Fibroblast of peridontal ligament (primary cell): ENCODE results near the gene SPECC1L.

Experiments
- DNase-seq: peaks from one replicate; pipeline ENCODE4 v3.0.0-alpha.2; 2010; ENCODE audit errors: extremely low read depth

The SPECC1L gene

GRCh38 chr22:24442352-24442744 lies 171.7 kb downstream of the SPECC1L start:
- no peak for DNase-seq

GRCh38 chr22:24443668-24444067 lies 173.0 kb downstream of the SPECC1L start:
- no peak for DNase-seq

DNA sequence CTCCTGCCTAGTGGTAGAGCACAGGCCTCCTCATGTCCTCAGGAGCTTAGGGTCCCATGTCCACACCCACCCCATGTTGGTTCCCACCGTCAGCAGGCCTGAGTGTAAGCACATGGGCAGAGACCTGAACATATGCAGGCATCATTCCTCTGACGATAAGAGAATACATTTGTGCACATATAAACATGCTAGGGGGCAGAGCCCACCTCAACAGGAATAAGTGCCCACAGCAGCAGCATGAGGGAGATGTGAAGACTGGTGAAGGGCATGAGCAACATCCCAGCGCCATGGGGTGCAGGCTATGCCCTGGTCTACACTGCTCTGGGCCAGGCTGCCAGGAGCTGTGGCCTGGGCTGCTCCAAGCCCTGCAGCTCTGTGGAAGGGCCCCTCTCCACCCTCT lies 173.6 kb downstream of the SPECC1L start:
- DNase-seq = no peak

GRCh38 chr22:24444729-24445466 lies 174.3 kb downstream of the SPECC1L start:
- DNase-seq = no peak

DNA sequence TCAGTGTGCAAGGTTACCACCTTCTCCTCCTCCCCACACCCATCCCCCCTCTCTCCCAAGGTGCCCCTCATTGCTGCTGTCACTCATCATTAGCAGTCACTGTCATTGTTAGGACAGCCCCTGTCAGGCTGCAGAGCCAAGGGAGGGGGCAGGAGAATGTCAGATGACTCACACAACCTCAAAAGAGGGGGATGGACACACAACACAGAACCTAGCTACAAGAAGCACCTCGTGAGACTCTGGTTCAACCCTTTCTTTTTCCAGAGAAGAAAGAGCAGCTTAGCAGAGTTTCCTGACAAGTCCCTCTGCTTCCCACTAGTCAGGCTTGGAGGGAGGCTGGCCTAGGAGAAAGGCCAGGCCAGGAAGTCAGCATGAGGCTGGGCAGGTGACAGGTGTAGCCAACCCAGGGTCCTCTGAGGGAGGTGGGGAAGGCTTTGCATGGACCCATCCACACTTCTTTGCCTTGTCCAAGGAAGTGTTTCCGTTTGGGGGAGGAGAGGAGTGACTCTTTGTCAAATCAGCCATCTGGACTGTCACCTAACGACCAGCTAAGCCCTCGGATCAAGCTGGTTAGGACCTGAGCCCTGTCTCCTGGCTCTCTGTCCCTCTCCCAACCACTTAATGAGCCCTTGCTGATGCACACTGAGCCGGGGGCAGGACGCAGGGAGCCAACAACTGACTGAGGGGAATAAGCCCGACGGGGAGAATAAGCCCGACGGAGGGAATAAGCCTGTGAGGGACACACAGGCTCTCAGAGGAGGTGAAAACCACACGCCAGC lies 175.0 kb downstream of the SPECC1L start:
- no peak for DNase-seq

GRCh38 chr22:24446260-24446611 lies 175.6 kb downstream of the SPECC1L start:
- DNase-seq = no peak

- no peak for DNase-seq
Observed at GRCh38 chr22:24450610-24451009, 180.0 kb downstream of the SPECC1L start.

GRCh38 chr22:24451162-24451561 lies 180.5 kb downstream of the SPECC1L start:
- no peak for DNase-seq

DNA sequence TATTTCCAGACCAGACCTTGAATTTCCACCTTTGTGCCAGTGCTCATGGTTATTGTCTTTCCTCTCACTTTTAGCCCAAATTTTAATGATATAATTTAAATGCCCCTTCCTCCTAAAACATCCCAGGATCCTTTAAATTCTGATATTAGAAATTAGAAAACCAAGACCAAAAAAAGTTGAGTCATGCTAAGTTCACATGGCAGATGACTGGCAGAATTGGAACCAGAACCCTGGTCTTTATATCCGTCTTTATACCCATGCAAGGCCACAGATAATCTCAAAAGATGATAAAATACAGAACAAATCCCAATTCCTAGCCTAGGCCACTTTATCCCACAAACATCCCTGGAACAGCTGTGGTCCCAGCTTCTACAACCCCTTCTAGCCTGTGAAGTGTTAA lies 183.2 kb downstream of the SPECC1L start:
- DNase-seq = no peak

DNA sequence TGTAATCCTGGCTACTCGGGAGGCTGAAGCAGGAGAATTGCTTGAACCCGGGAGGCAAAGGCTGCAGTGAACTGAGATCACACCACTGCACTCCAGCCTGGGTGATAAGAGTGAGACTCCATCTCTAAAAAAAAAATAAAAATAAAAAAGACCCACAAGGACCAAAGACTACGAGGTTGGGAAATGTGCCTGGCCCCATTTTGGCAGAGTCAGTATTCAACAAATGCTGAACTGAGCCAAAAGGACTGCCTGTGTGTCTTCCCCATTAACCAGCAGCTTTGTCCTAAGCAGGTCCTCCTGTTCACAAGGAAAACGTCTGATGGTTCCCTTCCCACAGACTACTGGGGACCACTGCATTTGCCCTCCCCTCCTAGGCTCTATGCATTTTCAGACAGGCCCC lies 184.4 kb downstream of the SPECC1L start:
- DNase-seq = no peak

GRCh38 chr22:24455751-24456426 lies 185.3 kb downstream of the SPECC1L start:
- DNase-seq = no peak

GRCh38 chr22:24457894-24458420 lies 187.3 kb downstream of the SPECC1L start:
- no peak for DNase-seq

- DNase-seq = no peak
Observed at GRCh38 chr22:24459911-24460310, 189.3 kb downstream of the SPECC1L start.

DNA sequence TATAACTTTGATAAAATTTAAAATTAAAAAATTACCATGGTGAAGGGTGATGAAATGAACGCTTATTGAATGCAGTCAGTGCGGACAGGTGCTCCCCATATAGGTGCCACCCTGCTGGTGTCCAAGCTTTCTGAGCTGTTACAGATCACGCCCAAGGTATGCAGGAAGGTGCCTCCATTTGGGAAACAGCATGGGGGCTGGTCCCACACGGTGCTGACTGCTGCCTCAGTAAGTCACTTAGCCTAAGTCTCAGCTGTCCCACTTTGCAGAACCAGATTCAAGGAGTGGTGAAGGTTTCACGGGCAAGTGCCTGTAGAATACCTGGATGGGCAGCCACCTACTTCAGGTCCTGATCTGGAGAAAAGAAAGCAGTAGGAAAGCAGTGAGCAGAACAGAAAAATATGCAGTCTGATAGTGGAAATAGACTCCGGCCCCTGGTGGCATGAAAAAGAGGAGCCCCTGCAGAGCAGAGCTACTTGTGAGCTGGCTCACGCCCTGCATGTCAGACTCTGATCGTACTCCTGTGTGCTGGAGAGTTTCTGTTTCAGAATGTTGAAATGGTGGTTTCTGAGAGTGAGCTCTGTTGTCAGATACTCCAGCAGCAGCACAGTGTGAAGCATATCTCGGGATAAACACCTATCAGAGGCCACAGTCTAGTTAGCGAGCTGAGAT lies 189.9 kb downstream of the SPECC1L start:
- DNase-seq = no peak

GRCh38 chr22:24463071-24463760 lies 192.6 kb downstream of the SPECC1L start:
- no peak for DNase-seq

DNA sequence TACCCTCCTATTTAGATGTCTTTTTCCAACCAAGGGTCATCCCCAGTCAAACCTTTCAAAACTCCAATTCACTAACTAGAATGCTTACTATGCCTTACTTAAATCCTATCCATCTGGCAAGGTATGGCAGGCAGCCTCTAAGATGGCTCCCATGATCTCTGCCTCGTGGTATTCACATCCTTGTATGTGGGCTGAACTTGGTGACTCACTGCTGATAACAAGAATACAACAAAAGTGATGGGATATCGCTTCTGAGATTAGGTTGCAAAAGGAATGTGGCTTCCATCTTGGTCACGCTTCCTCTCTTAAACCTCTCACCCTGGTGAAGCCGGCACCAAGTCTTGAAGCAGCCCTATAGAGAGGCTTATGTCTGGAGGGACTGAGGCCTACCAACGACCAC lies 194.9 kb downstream of the SPECC1L start:
- DNase-seq = peak; percentile 16

- DNase-seq = no peak
Observed at GRCh38 chr22:24465975-24466374, 195.3 kb downstream of the SPECC1L start.

DNA sequence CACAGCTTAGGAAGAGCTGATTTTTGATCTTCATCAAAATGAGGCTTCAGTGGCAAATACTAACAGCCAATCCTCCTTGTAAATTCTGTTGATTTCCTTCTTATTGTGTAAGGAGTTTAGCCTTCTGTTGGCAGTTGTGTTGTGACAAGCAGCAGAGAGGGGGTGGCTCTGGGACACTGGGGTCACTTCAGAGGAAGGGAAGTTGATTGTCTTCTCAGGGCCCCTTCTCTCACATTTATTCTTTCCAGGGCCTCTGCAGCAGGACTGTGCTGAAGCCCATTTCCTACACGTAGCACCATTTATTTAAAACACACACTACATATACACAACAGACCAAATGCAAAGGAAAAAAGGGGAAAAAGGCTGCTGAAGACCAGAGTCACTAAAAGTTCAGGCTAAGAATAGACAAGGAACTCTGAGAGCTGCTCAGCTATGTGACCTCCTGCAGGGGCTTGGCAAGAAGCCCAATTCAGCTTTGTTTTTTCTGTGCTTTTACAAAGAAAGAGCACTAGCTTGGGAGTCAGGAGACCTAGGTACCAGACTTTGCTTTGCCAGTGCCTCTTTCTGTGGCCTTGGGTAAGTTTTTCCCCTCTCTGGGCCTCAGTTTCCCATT lies 196.2 kb downstream of the SPECC1L start:
- DNase-seq = peak; percentile 69

GRCh38 chr22:24467340-24467739 lies 196.7 kb downstream of the SPECC1L start:
- no peak for DNase-seq
